ENCODE results near the gene RER1. TPM values are rescaled to one million over a fixed set of nuclear protein-coding genes. Genes with fewer than 3 reads are reported as not detected.
A peak's percentile ranks its signal among the peaks of the same experiment; 100 is the strongest.

Gene RER1
- total RNA-seq, 1 donor from 2014 or later: 164 TPM

DNA sequence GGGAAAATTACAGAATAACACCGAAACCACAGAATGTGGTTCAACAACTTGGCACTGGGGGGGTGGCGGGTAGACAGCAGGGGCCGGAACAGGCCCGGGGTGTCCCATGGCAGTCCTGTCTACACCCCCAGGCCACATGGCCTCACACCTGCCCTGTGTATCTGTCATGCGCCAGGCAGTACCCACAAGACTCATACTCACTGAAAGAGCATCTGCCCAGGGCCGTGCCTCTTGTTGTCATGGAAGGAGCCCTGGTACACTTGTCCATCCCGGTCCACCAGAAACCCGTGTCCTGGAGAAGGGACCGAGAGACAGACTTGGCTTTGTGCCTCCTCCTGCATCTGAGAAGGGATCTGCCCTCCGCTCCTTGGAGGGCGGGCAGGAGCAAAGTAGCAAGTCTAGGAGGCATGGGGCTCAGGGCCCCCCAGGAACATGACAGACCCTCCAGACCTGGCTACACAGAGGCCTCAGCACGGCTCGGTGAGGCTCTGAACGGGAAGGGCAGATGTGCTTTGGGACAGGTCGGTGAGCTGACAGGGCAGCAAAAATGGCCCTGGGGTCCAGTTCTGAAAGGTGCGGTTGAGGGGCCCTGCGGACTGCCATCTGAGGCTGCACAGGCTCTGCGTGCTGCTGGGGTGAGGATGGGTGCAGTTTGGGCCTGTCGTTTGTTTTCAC, 5.9 kb upstream of the RER1 start:
- intact Hi-C loops (cut with micrococcal nuclease): no loop called here
- no peaks in the 10 kb centered on the region for H3K9me3 Mint-ChIP-seq

DNA sequence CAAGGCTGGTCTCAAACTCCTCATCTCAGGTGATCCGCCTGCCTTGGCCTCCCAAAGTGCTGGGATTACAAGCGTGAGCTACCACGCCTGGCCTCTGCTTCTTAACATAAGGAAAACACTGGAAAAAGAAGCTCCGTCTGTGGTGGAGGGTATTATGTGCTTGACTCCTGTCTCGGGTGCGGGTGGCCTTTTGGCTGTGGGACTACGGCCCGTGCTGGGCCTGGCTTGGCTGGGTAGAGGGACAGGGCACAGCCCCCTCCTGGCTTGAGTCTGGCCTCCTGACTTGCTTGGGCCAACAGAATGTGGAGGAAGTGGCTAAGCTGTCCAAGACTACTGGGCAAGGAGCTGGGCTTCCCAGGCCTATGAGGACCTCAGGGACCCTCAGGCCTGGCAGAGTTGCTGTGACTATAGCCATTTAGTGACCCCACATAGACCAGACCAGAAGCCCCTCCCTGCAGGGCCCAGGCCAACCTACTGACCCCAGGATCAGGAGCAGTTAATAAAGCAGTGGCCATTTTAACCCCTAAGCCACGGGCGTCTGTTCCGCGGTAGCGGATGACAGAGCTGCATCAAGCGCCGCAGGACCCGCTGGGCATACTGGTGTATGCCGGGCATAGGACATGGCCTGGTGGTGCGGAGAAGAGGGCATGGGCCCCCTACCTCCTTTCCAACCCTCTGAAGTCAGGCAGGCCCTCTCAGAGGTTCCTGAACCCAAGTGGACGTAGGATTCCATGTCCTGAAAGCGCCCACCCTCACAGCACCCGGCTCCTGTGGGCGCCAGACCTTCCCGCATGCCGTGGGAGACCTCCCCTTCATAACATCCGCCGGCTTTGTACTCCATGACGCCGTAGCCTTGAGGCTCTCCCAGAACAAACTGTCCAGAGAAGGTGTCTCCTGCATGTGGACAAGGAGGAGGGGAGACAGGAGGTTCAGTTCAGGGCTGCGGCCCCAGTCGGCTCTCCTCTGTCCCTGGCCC, 4.7 kb upstream of the RER1 start:
- Mint-ChIP-seq H3K9me3 (no peaks in the 10 kb centered on the region), H3K4me1 (peaks cover 6% of the 10 kb centered on the region), H3K27me3 (no peaks in the 10 kb centered on the region), H3K27ac (no peak overlapping the region), H3K4me3 (no peak overlapping the region), H3K36me3 (ENCODE audit: low read depth) (no peaks in the 10 kb centered on the region)
- intact Hi-C loops (cut with micrococcal nuclease): no loop called here
- no peak for DNase-seq

More for the DNA sequence above, 5.9 kb upstream of the RER1 start:
- no peak for DNase-seq
- Mint-ChIP-seq H3K27me3 (no peaks in the 10 kb centered on the region), H3K4me3 (no peak overlapping the region), H3K27ac (no peak overlapping the region), H3K36me3 (ENCODE audit: low read depth) (no peaks in the 10 kb centered on the region), H3K4me1 (peaks cover 6% of the 10 kb centered on the region)

DNA sequence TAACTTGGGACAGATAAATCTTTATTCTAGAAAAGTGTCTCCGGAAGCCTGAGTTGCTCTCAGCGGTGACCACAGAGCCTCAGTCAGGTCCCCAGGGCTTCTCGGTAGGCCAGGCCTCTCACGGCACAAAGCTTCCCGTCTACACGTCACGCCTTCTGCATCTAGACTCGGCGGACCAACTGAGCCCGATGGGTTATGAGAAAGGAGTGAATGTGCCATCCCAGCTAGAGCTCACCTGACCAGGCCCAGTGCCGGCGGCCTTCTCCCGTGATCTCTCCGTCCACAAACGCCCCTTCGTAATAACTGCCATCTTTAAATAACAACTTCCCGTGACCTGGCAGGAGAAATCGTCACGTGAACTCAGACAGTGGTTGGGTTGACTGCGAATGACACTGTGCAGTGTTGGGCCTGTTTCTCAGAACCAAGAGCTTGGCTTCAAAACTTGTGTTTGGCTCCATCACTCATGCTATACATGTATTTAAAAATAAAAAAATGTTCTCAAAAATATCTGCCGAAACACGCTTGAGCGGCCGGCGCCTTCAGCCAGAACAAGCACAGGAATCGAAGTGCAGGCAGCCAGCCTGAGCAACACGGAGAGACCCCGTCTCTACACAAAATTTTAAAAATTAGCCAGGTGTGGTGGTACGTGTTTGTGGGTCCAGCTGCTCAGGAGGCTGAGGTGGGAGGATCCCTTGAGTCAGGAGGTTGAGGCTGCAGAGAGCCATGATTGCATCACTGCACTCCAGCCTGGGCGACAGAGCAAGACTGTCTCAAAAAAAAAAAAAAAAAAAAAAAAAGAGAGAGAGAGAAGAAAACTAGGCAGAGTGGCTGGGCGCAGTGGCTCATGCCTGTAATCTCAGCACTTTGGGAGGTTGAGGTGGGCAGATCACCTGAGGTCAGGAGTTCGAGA, 3.4 kb upstream of the RER1 start:
- Mint-ChIP-seq H3K36me3 (ENCODE audit: low read depth) (peaks cover 8% of the 10 kb centered on the region), H3K4me1 (peaks cover 16% of the 10 kb centered on the region), H3K4me3 (no peak overlapping the region), H3K27me3 (no peaks in the 10 kb centered on the region), H3K27ac (no peak overlapping the region), H3K9me3 (no peaks in the 10 kb centered on the region)
- no peak for DNase-seq
- intact Hi-C loops (cut with micrococcal nuclease): no loop called here

DNA sequence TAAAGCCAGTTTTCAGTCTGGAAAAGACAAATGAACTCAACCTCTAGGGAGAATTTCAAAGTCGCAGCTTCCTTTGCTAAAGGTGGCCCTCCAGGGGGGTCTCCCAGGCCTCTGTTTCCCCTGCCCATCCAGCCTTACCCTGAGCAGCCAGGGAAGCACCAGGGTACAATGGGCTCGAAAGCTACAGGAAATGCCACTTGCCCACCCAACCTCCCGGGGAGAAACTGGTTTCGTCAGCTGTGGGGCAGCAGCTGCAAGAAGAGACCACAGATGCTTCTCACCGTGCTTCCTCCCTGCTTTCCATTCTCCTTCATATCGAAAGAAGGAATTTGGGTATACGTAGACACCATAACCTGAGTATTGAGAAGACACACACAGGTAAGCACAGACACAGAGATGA, 2.0 kb upstream of the RER1 start:
- Mint-ChIP-seq H3K27ac (no peak overlapping the region), H3K27me3 (no peaks in the 10 kb centered on the region), H3K4me1 (peaks cover 23% of the 10 kb centered on the region), H3K36me3 (ENCODE audit: low read depth) (peaks cover 15% of the 10 kb centered on the region), H3K4me3 (peak overlapping the region; percentile 82), H3K9me3 (no peaks in the 10 kb centered on the region)
- no peak for DNase-seq
- intact Hi-C loops (cut with micrococcal nuclease): loop anchor here (2.0 kb wide), 1 partner anchor 75 kb away; no protein-coding TSS in a partner anchor

DNA sequence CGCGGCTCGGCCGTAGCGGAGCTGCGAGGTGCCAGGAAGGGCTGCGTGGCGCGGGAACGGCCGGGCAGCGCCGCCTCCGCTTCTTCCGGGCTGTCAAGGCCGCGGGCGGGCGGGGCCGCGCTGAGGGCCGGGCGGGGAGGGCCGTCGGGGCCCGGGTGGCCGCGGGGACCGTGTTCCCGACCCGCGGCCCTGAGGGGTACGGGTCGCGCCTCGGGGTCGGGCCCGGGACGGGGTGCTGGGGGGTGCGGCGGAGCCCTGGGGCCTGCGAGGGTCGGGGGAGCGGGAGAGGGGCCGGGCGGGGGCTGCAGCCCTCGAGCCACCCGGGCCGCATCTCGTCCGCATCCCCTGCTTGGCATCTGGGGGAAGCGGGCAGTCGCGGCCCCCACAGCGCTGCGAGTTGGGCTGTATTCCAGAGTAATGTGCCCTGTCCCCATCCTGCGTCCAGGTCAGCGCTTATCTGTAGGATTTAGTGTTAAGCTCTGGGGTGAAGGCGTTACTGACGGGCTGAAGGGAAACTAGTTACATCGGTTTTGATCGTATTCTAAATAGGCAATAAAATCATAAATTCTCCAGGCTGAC, 379 bp downstream of the RER1 start:
- no peaks in the 10 kb centered on the region for H3K27me3 Mint-ChIP-seq
- H3K9me3 Mint-ChIP-seq: no peaks in the 10 kb centered on the region
- H3K4me3 Mint-ChIP-seq: peak overlapping the region; percentile 90
- H3K4me1 Mint-ChIP-seq: peaks cover 25% of the 10 kb centered on the region
- peak overlapping the region; percentile 68 for H3K27ac Mint-ChIP-seq
- intact Hi-C loops (cut with micrococcal nuclease): loop anchor here (1.0 to 2.0 kb wide), 3 partner anchors 20 to 134 kb away; partner anchors contain the start of genes PANK4 and PEX10
- DNase-seq: no peak
- H3K36me3 Mint-ChIP-seq (ENCODE audit: low read depth): peaks cover 32% of the 10 kb centered on the region

DNA sequence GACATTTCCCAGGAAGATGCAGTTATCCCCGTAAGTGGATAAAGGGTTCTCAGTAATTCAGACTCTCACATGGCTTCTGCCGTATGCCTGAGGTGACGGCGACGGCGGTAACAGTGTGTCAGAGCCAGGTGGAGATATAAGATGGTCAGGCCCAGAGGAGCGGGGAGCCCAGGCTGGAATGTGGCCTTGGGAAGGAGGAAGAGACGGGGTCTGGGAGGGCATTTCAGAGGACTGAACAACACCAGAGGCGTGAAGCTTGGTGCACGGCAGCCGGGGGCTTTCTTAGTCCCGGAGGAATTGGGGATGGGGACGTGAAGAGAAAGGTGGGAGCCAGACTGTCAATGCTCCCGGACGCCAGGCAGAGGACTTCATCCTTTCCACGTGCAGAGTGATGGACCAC, 1.0 kb downstream of the RER1 start:
- peaks cover 25% of the 10 kb centered on the region for H3K4me1 Mint-ChIP-seq
- intact Hi-C loops (cut with micrococcal nuclease): no loop called here
- H3K36me3 Mint-ChIP-seq (ENCODE audit: low read depth): peaks cover 38% of the 10 kb centered on the region
- H3K27ac Mint-ChIP-seq: peak overlapping the region; percentile 68
- H3K4me3 Mint-ChIP-seq: peak overlapping the region; percentile 90
- no peaks in the 10 kb centered on the region for H3K27me3 Mint-ChIP-seq
- H3K9me3 Mint-ChIP-seq: no peaks in the 10 kb centered on the region
- DNase-seq: no peak

DNA sequence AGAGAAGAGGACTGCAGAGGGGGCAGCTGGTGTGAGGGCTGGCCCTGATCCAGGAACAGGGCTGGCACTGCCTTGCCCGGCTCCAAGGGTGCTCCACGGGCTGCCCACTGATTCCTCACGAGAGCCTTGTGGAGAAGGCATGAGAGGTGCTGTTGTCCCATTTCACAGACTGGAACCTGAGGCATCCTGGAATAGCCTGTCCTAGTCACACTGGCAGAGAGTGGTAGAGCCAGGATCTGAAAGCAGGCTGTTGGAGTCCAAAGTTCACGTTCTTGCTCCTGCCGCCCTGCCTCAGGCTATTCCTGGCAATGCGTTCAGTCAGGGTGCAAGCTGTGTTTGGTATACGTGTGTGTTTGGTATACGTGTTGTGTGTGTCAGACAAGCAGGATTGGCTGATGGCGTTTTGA, 1.8 kb downstream of the RER1 start:
- no peak for DNase-seq
- Mint-ChIP-seq H3K27ac (no peak overlapping the region), H3K9me3 (no peaks in the 10 kb centered on the region), H3K4me1 (peaks cover 25% of the 10 kb centered on the region), H3K36me3 (ENCODE audit: low read depth) (peaks cover 41% of the 10 kb centered on the region), H3K4me3 (peak overlapping the region; percentile 90), H3K27me3 (no peaks in the 10 kb centered on the region)
- intact Hi-C loops (cut with micrococcal nuclease): no loop called here

DNA sequence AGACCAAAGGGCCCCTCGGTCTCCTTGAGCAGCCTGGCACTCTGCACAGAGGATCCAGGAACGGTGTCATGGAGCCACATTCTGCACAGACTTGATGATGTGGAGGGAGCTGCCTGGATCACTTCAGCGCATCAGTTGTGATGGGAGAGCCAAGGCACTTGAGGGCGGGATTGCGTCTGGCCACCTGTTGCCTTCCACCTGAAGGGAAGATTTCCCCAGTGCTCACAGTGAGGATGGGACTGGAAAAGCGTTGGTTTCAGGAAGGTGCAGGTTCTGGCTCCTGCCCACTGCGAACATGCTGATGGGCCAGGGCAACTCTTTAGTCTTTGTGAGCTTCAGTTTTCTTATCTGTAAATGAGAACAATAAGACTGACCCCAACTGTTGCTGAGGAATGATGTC, 2.6 kb downstream of the RER1 start:
- Mint-ChIP-seq H3K4me1 (peaks cover 25% of the 10 kb centered on the region), H3K9me3 (no peaks in the 10 kb centered on the region), H3K36me3 (ENCODE audit: low read depth) (peaks cover 48% of the 10 kb centered on the region), H3K27me3 (no peaks in the 10 kb centered on the region), H3K27ac (peak overlapping the region; percentile 29), H3K4me3 (no peak overlapping the region)
- intact Hi-C loops (cut with micrococcal nuclease): no loop called here
- DNase-seq: no peak

DNA sequence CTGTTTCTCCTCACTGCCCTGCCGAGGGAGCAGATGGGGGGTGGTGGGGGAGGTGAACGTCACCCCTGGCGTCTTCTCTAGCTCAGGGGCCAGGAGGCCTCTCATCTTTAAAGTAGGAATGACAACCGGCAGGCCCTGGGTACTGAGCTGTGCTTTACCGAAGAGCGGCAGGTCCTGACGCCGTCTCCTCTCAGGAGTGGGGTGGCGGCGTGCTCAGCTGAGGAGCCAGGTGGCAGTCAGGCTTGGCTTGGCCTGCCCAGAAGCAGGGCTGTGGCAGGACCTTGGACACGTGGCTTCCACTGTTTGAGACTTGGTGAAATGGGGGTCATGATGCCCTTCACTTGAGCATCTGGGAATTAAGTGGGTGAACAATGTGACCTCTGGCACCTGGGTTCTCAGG, 3.1 kb downstream of the RER1 start:
- no peaks in the 10 kb centered on the region for H3K9me3 Mint-ChIP-seq
- intact Hi-C loops (cut with micrococcal nuclease): no loop called here

DNA sequence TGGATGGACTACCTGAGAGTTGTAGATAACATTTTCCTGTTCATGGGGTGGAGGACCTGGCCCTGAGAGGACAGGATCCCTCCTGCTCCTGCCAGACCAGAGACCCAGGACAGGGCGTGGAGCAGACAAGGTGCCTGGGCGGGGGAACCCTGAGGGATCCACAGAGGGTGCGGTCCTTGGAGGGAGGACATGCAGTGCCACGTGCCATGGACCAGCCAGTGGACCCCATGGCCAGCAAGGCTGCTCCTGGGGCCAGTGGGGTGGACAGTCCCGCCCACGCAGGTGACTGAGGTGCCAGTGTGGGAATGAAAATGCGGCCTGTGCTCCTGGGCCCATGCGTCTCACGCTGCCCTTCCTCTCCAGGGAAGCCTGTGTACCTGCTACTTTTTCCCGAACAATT, 3.6 kb downstream of the RER1 start:
- Mint-ChIP-seq H3K36me3 (ENCODE audit: low read depth) (peaks cover 56% of the 10 kb centered on the region), H3K27ac (peak overlapping the region; percentile 58), H3K4me3 (no peak overlapping the region), H3K9me3 (no peaks in the 10 kb centered on the region), H3K4me1 (peaks cover 22% of the 10 kb centered on the region), H3K27me3 (no peaks in the 10 kb centered on the region)
- intact Hi-C loops (cut with micrococcal nuclease): no loop called here
- no peak for DNase-seq

More for the DNA sequence above, 3.1 kb downstream of the RER1 start:
- DNase-seq: no peak
- Mint-ChIP-seq H3K27ac (peak overlapping the region; percentile 58), H3K36me3 (ENCODE audit: low read depth) (peaks cover 52% of the 10 kb centered on the region), H3K4me1 (peaks cover 25% of the 10 kb centered on the region), H3K4me3 (no peak overlapping the region), H3K27me3 (no peaks in the 10 kb centered on the region)

DNA sequence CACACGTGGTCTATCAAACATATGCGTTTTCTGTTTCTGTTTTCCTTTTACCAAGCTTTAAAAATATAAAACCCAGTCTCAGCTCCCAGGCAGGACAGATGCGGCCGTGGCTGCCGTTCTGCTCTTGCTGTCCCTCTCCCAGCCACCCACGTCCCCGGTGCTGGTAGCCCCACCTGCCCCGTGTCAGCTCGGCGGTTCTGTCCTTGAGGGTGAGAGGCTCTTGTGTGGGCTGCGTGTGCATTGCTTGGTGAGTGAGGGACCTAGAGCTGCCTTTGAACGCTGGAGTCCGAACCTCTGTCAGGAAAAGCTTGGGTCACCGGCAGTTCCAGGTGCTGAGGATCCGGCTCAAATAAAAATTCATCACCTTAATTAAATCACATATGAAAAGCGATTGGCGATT, 4.4 kb downstream of the RER1 start:
- no peak for DNase-seq
- Mint-ChIP-seq H3K27me3 (no peaks in the 10 kb centered on the region), H3K4me3 (no peak overlapping the region), H3K4me1 (peaks cover 23% of the 10 kb centered on the region), H3K27ac (no peak overlapping the region), H3K9me3 (no peaks in the 10 kb centered on the region), H3K36me3 (ENCODE audit: low read depth) (peaks cover 64% of the 10 kb centered on the region)
- intact Hi-C loops (cut with micrococcal nuclease): no loop called here

DNA sequence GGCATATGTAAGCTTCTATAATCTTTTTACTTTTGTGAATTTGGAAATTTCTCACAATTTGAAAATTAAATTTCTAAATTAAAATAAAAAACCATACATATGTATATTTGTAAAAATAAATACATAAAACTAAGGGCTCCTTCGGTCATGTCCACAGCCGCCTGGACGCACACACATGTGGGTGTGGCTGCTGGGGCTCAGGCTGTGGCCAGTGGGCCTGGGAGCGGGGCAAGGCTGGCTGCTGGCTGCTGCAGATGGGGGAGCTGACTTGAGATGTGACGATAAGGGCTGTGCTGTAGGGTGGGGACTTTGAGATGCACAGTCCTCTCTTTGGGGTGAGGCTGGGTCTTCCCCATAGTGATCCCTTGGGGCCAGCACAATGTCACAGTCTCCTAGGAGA, 4.8 kb downstream of the RER1 start:
- Mint-ChIP-seq H3K27ac (no peak overlapping the region), H3K27me3 (no peaks in the 10 kb centered on the region), H3K4me1 (peaks cover 23% of the 10 kb centered on the region), H3K36me3 (ENCODE audit: low read depth) (peaks cover 66% of the 10 kb centered on the region), H3K9me3 (no peaks in the 10 kb centered on the region), H3K4me3 (no peak overlapping the region)
- intact Hi-C loops (cut with micrococcal nuclease): no loop called here
- no peak for DNase-seq

DNA sequence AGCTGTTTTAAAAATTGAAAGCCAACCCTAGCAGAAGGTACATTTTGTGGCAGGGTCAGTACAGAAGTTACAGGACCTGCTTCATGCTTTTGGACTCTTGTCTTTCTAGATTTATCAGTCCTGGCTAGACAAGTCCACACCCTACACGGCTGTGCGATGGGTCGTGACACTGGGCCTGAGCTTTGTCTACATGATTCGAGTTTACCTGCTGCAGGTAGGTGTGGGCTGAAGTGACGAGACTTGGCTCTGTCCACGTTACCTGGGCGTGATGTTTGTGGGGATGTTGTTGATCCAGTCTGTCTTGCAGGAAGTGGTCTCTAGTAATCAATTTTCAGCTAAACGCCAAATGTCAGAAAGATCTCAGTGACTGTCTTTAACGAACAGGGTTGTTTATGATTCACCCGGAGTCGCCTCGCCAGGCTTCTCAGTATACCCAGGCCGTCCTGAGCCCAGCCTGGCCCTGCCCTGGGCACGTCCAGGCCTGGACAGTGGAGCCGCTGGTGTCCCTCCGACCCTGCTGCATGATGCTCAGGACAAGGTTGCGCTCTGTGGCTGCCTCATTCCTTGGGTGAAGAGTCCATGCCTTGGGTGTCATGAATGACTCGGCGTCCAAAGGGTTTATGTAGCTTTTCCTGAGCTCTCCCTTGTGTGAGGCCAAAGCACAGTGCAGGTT, 5.5 kb downstream of the RER1 start:
- peaks cover 23% of the 10 kb centered on the region for H3K4me1 Mint-ChIP-seq
- no peaks in the 10 kb centered on the region for H3K9me3 Mint-ChIP-seq
- H3K27ac Mint-ChIP-seq: no peak overlapping the region
- DNase-seq: no peak
- no peaks in the 10 kb centered on the region for H3K27me3 Mint-ChIP-seq
- no peak overlapping the region for H3K4me3 Mint-ChIP-seq
- H3K36me3 Mint-ChIP-seq (ENCODE audit: low read depth): peaks cover 73% of the 10 kb centered on the region
- intact Hi-C loops (cut with micrococcal nuclease): no loop called here

Data from activated CD4-positive, alpha-beta T cell treated with anti-CD3 and anti-CD28 coated beads, Interleukin-2, amount 10 ng/mL, durations not matched to agents 24 days and 14 days (primary cell).